NCI-H2196 treated with DMSO at 0.1 percent for 48 hours (cell line): ENCODE data around the gene DNASE1L1.

Experiments
- DNase-seq: peaks from one replicate; lab custom pipeline; 2025; ENCODE audit not compliant: unreplicated experiment; lab: John Stamatoyannopoulos, UW

Gene DNASE1L1

GRCh38 chrX:154369449-154370299 lies 39.4 kb downstream of the DNASE1L1 start:
- peak; percentile 38 for DNase-seq

GRCh38 chrX:154368630-154369448 lies 40.2 kb downstream of the DNASE1L1 start:
- DNase-seq = peak; percentile 39

GRCh38 chrX:154367474-154368308 lies 41.4 kb downstream of the DNASE1L1 start:
- DNase-seq = no peak

GRCh38 chrX:154366666-154367055 lies 42.4 kb downstream of the DNASE1L1 start:
- DNase-seq = no peak

GRCh38 chrX:154365997-154366665 lies 42.9 kb downstream of the DNASE1L1 start:
- DNase-seq = no peak

- DNase-seq = no peak
These were observed 43.9 kb downstream of the DNASE1L1 start for GRCh38 chrX:154365052-154365600.

- no peak for DNase-seq
These were observed 45.2 kb downstream of the DNASE1L1 start for GRCh38 chrX:154363706-154364439.

- no peak for DNase-seq
These were observed 46.8 kb downstream of the DNASE1L1 start for GRCh38 chrX:154362085-154362742.

- no peak for DNase-seq
These were observed 48.8 kb downstream of the DNASE1L1 start for GRCh38 chrX:154360155-154360713.

- no peak for DNase-seq
These were observed 49.5 kb downstream of the DNASE1L1 start for GRCh38 chrX:154359362-154360154.

- DNase-seq = no peak
These were observed 50.2 kb downstream of the DNASE1L1 start for GRCh38 chrX:154358829-154359228.

GRCh38 chrX:154358011-154358410 lies 51.0 kb downstream of the DNASE1L1 start:
- DNase-seq = no peak

- no peak for DNase-seq
These were observed 51.8 kb downstream of the DNASE1L1 start for GRCh38 chrX:154357205-154357604.

- no peak for DNase-seq
These were observed 52.5 kb downstream of the DNASE1L1 start for GRCh38 chrX:154356596-154356995.

- no peak for DNase-seq
These were observed 53.3 kb downstream of the DNASE1L1 start for GRCh38 chrX:154355776-154356140.

GRCh38 chrX:154355094-154355775 lies 53.8 kb downstream of the DNASE1L1 start:
- no peak for DNase-seq

GRCh38 chrX:154354516-154354915 lies 54.5 kb downstream of the DNASE1L1 start:
- DNase-seq = no peak
